Liver (tissue), 9 donors: ENCODE measurements around the gene CCNY. TPM values are rescaled to one million over a fixed set of nuclear protein-coding genes. Genes with fewer than 3 reads are reported as not detected.
A peak's percentile ranks its signal among the peaks of the same experiment; 100 is the strongest.

Experiments
- DNase-seq: peaks from one replicate; pipeline ENCODE4 v3.0.0-alpha.2; 2017; ENCODE audit warnings: low spot score
- H3K27ac ChIP-seq, 2 donors: one replicate each; pipeline ENCODE4 v1.7.0; 2013; ENCODE audit warnings: inconsistent platforms in 2 of 2, low read length in 2 of 2, control low read depth in 1 of 2, low read depth in 1 of 2, mild to moderate bottlenecking in 1 of 2
- H3K27me3 ChIP-seq, 4 donors: one replicate each; pipeline versions ENCODE4 v1.6.1 to v1.7.0; 2013; ENCODE audit warnings: low read length in 3 of 4, inconsistent platforms in 1 of 4, mild to moderate bottlenecking in 1 of 4, moderate library complexity in 1 of 4; ENCODE audit not compliant: control insufficient read depth in 4 of 4, insufficient read depth in 4 of 4
- H3K36me3 ChIP-seq, 4 donors: one replicate each; pipeline versions ENCODE4 v1.6.1 to v1.7.0; 2013; ENCODE audit warnings: low read length in 3 of 4, mild to moderate bottlenecking in 3 of 4, low read depth in 1 of 4, moderate library complexity in 1 of 4; ENCODE audit not compliant: control insufficient read depth in 4 of 4, insufficient read depth in 3 of 4
- H3K4me1 ChIP-seq, 4 donors: one replicate each; pipeline versions ENCODE4 v1.6.1 to v1.7.0; 2013; ENCODE audit warnings: low read length in 3 of 4, mild to moderate bottlenecking in 3 of 4, moderate library complexity in 1 of 4; ENCODE audit not compliant: control insufficient read depth in 4 of 4, insufficient read depth in 4 of 4
- H3K4me3 ChIP-seq, 3 donors: one replicate each; pipeline versions ENCODE4 v1.6.1 to v1.7.0; 2013; ENCODE audit warnings: low read length in 3 of 3, control low read depth in 1 of 3, low read depth in 1 of 3, mild to moderate bottlenecking in 1 of 3
- H3K9ac ChIP-seq, 2 donors: one replicate each; pipeline ENCODE4 v1.7.0; 2013; ENCODE audit warnings: low read length in 2 of 2, mild to moderate bottlenecking in 2 of 2, moderate library complexity in 2 of 2, control low read depth in 1 of 2, low read depth in 1 of 2
- H3K9me3 ChIP-seq, 4 donors: one replicate each; pipeline versions ENCODE4 v1.6.1 to v1.7.0; 2013; ENCODE audit warnings: low read length in 3 of 4; ENCODE audit not compliant: control insufficient read depth in 4 of 4
- EGR1 ChIP-seq, 2 donors: IDR thresholded peaks; 2 replicates each; pipeline ENCODE4 v1.6.1; 2016 to 2018; ENCODE audit warnings: antibody characterized with exemption in 2 of 2, low read depth in 2 of 2
- FOXA1 ChIP-seq: IDR thresholded peaks from 2 replicates; pipeline ENCODE4 v1.6.1; 2016; ENCODE audit warnings: antibody characterized with exemption
- HNF4A ChIP-seq, 2 donors: conservative IDR thresholded peaks; 2 replicates each; pipeline ENCODE4 v1.6.1; 2016; ENCODE audit warnings: antibody characterized with exemption in 2 of 2, mild to moderate bottlenecking in 2 of 2
- HNF4G ChIP-seq: IDR thresholded peaks from 2 replicates; pipeline ENCODE4 v1.6.1; 2016; ENCODE audit warnings: antibody characterized with exemption
- JUND ChIP-seq, 2 donors: IDR thresholded peaks; 2 replicates each; pipeline ENCODE4 v1.6.1; 2016; ENCODE audit warnings: antibody characterized with exemption in 2 of 2
- RXRA ChIP-seq, 2 donors: IDR thresholded peaks; 2 replicates each; pipeline ENCODE4 v1.6.1; 2017 to 2018; ENCODE audit warnings: antibody characterized with exemption in 2 of 2, mild to moderate bottlenecking in 1 of 2
- SP1 ChIP-seq: IDR thresholded peaks from 2 replicates; pipeline ENCODE4 v1.6.1; 2018; ENCODE audit warnings: antibody characterized with exemption, mild to moderate bottlenecking
- YY1 ChIP-seq: IDR thresholded peaks from 2 replicates; pipeline ENCODE4 v1.6.1; 2016; ENCODE audit warnings: antibody characterized with exemption, mild to moderate bottlenecking
- WGBS: extraction: QIAGEN DNeasy Blood & Tissue Kit; methylation state at CpG from one replicate; pipeline ENCODE4 v1.1.7; 2013; 5-methylcytosine and 5-hydroxymethylcytosine counted together
- polyA plus RNA-seq, 2 donors: library from polyadenylated mRNA; stranded (reverse) in 1 of 2; unstranded in 1 of 2; fragments of 200-250 nt in 1 of 2; fragments of >200 nt in 1 of 2; fragmentation: Nextera tagmentation in 1 of 2; extraction: Ambion mirVana in 1 of 2; gene quantifications; one replicate each; pipeline versions ENCODE4 v1.2.1 to v1.2.3, GENCODE V29; 2013 to 2015
- total RNA-seq, 2 donors: library from RNA; depleted of rRNA; stranded (reverse); fragments of >200 nt; gene quantifications; one replicate each; pipeline ENCODE4 v1.2.3, GENCODE V29; 2014
- TF ChIP-seq, protein P1 (sequence below): IDR thresholded peaks from 2 replicates; pipeline ENCODE4 v1.6.1; 2016; ENCODE audit warnings: antibody characterized with exemption
- TF ChIP-seq, protein P2 (sequence below): IDR thresholded peaks from 2 replicates; pipeline ENCODE4 v1.6.1; 2016; ENCODE audit warnings: antibody characterized with exemption
- donor health status: healthy.
- donor health status: healthy.
- donor health status: healthy.
- donor health status: healthy.
- donor health status: healthy.

CCNY gene
- total and polyA plus RNA-seq, 4 donors: 17.6 to 38.4 (median 21.8) TPM

DNA sequence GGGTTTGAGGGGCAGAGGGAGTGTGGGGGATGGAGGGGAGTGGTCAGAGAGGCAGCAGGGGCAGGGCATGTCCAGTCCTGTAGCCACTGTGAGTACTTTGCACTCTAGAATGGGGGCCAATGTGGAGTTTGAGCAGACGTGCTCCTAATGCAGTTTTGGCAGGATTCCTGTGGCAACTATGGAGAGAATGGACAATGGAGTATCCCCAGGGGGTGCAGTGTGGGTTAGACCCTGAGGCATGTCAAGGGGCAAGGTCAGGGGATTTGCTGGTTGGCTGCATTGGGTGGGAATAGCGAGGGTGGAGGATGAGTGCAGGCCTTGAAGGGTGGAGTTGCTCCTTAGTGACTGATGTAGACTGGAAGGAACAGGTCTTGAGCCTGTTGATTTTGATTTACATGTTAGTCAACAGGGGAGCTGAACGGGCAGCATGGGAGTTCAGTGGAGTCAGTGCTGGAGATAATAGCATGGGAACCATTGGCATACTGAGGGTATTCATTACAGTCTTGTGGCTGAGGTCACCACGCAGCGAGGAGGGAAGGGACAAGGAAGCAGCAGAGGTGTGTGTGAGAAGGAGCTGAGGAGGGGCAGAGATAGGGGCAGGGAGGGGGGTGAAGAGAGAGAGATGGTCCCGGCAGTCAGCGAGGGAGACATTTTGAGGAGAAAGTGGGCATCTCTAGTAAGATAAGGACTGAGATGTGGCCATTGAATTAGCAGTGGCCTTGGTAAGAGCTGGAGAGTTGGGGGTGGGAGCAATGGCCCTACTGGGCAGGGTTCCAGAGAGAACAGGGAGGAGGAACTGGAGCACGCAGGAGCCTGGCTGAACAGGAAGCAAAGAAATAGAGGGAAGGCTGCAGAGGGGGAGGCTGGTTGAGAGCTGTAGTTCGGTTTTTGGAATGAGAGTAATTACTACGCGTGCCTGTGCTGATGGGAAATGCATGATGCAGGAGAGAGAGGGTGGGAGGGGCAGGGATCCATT is 112.7 kb downstream of the CCNY start:
- WGBS: 71% methylated on average over 11 of the region's 11 CpGs
- Histone ChIP-seq H3K4me3 (no peak overlapping the region), H3K9ac (no peak overlapping the region), H3K36me3 (no peaks in the 10 kb centered on the region), H3K4me1 (peaks cover 13 to 44% (median 41%) of the 10 kb centered on the region in 4 donors), H3K9me3 (peaks cover 3 to 5% (median 4%) of the 10 kb centered on the region in 4 donors), H3K27me3 (no peaks in the 10 kb centered on the region), H3K27ac (no peak overlapping the region)
- TF ChIP-seq RXRA (IDR thresholded peaks at IDR 0.05) (peak; percentile 29 to 36), FOXA1 (no peak), YY1 (no peak), HNF4A (conservative IDR thresholded peaks at IDR 0.05) (peak in 1 of 2 donors; percentile 12), JUND (IDR thresholded peaks at IDR 0.05) (no peak)
- TF ChIP-seq, protein P1, sequence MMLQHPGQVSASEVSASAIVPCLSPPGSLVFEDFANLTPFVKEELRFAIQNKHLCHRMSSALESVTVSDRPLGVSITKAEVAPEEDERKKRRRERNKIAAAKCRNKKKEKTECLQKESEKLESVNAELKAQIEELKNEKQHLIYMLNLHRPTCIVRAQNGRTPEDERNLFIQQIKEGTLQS: no peak
- DNase-seq: no peak

- H3K27me3 ChIP-seq: no peaks in the 10 kb centered on the region
- no peak overlapping the region for H3K4me3 ChIP-seq
- WGBS: 89% methylated on average over 5 of the region's 5 CpGs
- no peaks in the 10 kb centered on the region for H3K36me3 ChIP-seq
- no peak for TF ChIP-seq RXRA (IDR thresholded peaks at IDR 0.05)
- no peak for TF ChIP-seq HNF4G
- TF ChIP-seq FOXA1: no peak
- H3K9ac ChIP-seq: no peak overlapping the region
- H3K4me1 ChIP-seq: peaks cover 18 to 54% (median 50%) of the 10 kb centered on the region in 4 donors
- no peak overlapping the region for H3K27ac ChIP-seq
- no peaks in the 10 kb centered on the region for H3K9me3 ChIP-seq
- no peak for DNase-seq
Measured at GRCh38 chr10:35449944-35450343, 113.6 kb downstream of the CCNY start.

GRCh38 chr10:35451151-35452016 is 115.1 kb downstream of the CCNY start:
- H3K36me3 ChIP-seq: no peaks in the 10 kb centered on the region
- no peak overlapping the region for H3K4me3 ChIP-seq
- no peaks in the 10 kb centered on the region for H3K9me3 ChIP-seq
- no peak overlapping the region for H3K9ac ChIP-seq
- 66% methylated on average over 8 of the region's 8 CpGs for WGBS
- peaks cover 19 to 59% (median 53%) of the 10 kb centered on the region in 4 donors for H3K4me1 ChIP-seq
- TF ChIP-seq EGR1 (IDR thresholded peaks at IDR 0.05; ENCODE audit: low read depth in 2 of 2): no peak
- TF ChIP-seq, protein P2, sequence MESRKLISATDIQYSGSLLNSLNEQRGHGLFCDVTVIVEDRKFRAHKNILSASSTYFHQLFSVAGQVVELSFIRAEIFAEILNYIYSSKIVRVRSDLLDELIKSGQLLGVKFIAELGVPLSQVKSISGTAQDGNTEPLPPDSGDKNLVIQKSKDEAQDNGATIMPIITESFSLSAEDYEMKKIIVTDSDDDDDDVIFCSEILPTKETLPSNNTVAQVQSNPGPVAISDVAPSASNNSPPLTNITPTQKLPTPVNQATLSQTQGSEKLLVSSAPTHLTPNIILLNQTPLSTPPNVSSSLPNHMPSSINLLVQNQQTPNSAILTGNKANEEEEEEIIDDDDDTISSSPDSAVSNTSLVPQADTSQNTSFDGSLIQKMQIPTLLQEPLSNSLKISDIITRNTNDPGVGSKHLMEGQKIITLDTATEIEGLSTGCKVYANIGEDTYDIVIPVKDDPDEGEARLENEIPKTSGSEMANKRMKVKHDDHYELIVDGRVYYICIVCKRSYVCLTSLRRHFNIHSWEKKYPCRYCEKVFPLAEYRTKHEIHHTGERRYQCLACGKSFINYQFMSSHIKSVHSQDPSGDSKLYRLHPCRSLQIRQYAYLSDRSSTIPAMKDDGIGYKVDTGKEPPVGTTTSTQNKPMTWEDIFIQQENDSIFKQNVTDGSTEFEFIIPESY: no peak
- peak; percentile 38 to 42 for TF ChIP-seq RXRA (IDR thresholded peaks at IDR 0.05)
- no peak for TF ChIP-seq SP1
- TF ChIP-seq, protein P1: no peak
- no peak for TF ChIP-seq JUND (IDR thresholded peaks at IDR 0.05)
- H3K27me3 ChIP-seq: no peaks in the 10 kb centered on the region
- peak overlapping the region; percentile 46 to 53 for H3K27ac ChIP-seq
- DNase-seq: no peak
